NCI-H146 treated with DMSO at 0.1 percent for 48 hours (cell line): ENCODE measurements around the gene OGFOD3.
A peak's percentile ranks its signal among the peaks of the same experiment; 100 is the strongest.
"Not testable (repeated sequence)": the region's sequence is repeated elsewhere in the genome, so short reads cannot be mapped to it uniquely, and the experiment has no call there.

Source experiments
- DNase-seq: peaks from one replicate; lab custom pipeline; 2025; ENCODE audit not compliant: unreplicated experiment; lab: John Stamatoyannopoulos, UW

The OGFOD3 gene

DNA sequence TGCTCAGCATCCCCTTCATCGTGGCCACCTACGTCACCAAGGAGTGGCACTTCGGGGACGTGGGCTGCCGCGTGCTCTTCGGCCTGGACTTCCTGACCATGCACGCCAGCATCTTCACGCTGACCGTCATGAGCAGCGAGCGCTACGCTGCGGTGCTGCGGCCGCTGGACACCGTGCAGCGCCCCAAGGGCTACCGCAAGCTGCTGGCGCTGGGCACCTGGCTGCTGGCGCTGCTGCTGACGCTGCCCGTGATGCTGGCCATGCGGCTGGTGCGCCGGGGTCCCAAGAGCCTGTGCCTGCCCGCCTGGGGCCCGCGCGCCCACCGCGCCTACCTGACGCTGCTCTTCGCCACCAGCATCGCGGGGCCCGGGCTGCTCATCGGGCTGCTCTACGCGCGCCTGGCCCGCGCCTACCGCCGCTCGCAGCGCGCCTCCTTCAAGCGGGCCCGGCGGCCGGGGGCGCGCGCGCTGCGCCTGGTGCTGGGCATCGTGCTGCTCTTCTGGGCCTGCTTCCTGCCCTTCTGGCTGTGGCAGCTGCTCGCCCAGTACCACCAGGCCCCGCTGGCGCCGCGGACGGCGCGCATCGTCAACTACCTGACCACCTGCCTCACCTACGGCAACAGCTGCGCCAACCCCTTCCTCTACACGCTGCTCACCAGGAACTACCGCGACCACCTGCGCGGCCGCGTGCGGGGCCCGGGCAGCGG is 43.6 kb downstream of the OGFOD3 start:
- no peak for DNase-seq

DNA sequence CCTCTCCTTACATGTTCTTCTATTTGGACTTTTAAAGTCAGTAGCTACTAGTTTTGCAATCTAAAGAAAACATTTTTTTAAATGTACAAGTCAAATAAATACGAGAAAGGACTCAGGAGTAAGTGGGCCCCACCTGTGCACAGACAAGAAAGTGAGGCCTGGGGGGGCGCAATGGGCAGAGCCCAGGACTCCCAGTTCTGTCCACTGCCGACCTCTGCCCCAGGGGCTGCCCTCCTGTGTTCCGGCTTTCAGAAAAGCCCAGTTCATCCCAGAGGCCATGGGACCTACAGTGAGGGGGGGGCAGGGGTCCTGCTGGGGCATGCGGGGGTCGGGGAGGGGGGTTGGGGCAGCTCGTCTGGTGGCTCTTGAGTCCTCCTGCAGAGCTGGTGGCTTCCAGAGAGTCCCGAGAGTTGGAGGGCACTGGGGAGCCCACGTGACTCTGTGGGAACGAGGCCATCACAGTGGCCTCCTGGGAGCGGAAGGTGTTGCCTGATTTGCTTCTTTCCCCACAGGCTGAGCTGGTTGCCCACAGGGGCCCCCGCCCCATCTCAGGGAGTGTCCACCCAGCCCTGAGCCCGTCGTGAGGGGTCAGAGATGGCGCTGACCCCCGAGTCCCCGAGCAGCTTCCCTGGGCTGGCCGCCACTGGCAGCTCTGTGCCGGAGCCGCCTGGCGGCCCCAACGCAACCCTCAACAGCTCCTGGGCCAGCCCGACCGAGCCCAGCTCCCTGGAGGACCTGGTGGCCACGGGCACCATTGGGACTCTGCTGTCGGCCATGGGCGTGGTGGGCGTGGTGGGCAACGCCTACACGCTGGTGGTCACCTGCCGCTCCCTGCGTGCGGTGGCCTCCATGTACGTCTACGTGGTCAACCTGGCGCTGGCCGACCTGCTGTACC is 44.4 kb downstream of the OGFOD3 start:
- no peak for DNase-seq

DNA sequence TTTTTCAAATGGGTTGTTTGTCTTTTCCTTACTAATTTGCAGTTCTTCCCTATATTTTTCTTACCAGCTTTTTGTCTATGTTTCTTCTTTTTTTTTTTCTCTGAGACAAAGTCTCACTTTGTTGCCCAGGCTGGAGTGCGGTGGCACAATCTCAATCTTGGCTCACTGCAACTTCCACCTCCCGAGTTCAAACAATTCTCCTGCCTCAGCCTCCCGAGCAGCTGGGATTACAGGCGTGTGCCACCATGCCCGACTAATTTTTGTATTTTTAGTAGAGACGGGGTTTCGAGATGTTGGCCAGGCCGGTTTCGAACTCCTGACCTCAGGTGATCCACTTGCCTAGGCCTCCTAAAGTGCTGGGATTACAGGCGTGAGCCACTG is 45.3 kb downstream of the OGFOD3 start:
- not testable (repeated sequence) for DNase-seq

DNA sequence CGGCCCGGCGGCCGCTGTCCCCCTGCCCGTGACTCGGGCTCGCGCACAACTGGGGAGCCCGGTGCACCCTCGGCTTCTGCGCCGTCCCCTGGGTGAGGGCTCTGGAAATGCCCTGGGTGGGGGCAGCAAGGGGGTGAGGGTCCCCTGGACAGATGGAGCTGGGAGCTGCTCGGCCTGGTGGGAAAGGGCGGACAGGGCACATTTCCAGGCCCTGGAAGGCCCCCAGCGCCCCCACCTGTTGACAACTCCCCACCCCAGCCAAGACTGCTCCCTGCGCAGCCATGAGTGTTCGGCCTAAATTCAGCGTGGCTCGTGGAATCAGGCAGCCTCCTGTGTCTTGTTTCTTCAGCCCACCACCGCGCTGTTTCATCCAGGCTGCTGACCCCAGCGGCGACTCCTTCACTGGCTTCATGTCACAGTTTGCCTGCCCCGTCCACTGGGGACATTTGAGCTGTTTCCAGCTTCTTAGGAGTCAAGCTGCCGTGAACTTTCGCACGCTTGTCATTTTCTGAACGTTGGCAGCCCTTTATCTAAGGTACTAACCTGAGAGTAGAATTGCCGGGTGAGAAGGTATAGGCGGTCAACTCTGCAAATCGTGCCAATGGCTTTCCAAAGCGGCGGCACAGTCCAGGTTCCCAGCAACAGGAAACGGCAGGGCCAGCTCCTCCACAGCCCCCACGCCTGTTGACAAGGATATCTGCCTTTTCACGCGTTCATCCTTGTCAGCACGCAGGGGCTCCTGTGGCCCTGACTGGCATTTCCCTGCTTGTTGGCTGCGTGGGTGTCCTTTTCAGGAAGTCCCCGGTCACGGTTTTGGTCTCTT is 45.9 kb downstream of the OGFOD3 start:
- no peak for DNase-seq

DNA sequence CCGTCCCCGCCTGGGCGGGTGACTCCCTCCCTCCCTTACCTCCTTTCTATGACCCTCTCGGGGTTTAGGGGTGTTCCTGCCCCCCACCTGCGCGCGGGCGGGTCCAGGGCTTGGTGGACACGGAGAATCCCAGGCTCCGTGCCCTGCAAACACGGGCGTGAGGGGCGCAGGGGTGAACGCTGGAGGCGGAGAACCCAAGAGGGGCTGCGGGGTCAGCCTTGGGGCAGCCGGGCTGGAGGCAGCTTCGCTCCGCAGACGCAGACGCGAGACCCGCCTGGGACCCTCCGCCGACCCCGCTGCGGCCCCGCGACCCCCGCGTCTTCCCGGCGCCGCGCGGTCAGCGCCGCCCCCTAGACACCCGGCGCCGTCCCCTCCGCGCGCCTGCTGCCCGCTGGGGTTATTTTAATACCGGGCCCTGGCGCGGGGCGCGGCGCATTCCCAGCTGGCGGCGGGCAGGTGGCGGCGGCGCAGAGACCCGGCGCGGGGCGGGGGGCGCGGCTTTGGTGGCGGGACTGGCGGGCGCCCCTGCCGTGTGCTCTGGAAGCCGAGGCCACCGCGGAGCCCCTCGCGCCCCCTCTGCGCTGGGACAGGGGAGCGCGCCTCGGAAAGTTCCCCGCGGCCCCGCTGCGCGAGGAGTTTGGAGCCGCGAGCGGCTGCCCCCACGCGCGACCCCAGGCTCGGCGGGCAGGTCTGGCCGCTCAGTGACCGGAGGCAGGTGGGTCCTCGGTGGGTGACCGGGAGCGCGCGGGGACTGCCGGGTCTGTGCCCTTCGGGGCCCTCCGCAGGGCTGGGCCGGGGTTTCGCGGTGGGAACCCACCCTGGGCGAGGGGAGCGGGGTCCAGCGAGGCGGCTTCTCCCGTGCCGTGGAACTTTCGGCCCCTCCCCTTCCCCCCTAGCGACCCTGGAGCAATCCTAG is 46.8 kb downstream of the OGFOD3 start, which contains the start of gene UTS2R:
Gene UTS2R (plus strand): TSS at position 433 of the 916 bp plus-strand sequence. CDS start 2,560 bp downstream, outside the sequence.
- no peak for DNase-seq

DNA sequence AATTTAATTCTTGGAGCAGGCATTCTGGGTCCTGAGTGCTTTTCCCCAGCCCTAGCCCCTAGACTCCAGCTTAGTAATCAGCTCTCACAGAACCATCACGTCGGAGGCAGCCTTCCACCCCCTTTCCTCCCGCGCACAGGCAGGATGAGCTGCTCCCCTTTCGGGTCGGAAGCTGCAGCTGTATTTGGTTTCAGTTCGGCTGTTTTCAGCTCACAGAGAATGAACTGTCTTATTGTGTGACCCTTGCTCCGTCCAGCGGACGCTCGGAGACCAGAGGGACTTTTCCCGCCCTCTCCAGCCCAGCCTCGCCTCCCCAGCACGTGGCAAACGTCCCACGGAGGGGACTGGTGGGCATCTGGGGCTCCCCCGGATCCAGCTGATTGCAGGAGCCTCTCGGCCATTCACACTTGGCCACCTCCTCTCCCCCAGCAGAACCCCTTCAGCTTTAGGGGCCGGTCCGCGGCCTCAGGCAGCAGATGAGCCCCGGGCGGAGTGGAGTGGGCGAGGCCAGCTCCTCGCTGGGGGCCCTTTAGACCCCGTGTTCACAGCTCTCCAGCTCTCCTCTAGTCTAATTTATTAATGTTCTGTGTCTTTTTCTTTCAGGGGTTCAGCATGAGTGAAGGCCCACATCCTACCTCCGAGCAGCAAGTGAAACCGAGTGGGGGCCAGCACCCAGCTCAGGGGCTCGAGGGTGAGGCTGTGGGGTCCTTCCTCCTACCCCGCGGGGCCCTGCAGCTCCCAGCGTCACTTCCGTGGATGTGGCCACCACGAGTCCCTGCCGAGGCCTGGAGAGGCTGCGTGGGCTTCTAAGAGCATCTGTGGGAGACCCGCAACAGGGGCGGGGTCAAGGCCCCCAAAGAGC is 47.7 kb downstream of the OGFOD3 start:
- no peak for DNase-seq

DNA sequence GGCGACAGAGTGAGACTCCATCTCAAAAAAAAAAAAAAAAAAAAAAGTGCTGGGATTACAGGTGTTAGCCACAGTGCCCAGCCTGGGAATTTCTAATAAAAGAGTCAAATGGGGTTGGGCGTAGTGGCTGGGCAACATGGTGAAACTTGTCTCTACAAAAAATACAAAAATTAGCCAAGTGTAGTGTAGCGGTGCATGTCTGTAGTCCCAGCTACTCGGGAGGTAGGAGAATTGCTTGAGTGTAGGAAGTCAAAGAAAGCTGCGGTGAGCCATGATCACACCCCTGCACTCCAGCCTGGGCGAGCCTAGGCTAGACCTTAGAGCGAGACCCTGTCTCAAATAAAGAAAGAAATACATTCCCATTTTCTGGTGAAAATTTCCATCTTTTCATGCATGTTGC is 49.2 kb downstream of the OGFOD3 start:
- no peak for DNase-seq

DNA sequence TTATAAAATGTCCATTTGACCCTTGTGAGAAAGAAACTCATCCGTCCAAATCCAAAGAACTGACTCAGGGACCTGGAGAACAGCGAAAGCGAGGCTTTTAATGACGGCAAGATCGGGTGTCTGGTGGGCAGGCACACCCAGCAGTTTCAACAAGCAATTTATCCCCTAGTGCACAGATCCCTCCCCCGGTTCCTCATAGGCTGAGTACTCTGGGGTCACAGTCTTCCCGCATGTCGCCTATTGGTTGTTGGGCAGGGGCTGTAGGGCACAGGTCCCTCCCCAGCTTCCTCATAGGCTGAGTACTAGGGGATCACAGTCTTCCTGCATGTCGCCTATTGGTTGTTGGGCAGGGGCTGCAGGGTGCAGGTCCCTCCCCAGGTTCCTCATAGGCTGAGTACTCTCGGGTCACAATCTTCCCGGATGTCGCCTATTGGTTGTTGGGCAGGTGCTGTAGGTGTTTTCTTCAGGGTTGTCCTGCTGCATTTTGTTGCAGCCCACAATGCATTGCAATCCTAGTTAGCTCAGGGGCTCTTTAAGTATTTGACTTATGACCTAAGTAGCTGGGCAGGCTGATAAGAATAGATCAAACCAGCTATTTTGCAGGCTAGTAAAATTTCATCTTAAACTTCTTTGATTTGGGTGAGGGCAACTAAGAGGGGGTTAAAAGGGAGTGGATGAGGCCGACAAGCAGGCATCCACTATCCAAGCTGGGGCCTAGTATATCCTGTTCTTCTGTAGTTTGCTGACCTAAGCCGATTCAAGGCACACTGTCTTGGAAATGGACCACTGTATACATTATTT is 50.5 kb downstream of the OGFOD3 start:
- DNase-seq: no peak

DNA sequence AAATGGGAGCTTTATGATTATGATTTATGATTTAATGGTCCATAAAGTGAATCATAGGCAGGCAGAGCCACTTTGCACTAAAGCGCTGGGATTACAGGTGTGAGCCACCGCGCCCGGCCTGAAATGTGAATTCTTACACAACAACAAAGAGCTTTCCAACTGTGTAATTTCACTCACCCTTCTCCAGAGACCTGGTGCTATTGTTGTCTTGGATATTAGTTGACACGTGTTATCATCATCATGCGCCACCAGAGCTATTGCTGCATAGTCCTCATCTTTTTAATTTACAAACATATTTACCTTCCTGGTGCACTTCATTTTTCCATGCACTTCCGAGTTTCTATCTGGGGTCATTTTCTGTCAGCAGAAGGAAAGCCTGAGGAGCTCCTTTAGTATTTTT is 51.6 kb downstream of the OGFOD3 start:
- peak; percentile 40 for DNase-seq

DNA sequence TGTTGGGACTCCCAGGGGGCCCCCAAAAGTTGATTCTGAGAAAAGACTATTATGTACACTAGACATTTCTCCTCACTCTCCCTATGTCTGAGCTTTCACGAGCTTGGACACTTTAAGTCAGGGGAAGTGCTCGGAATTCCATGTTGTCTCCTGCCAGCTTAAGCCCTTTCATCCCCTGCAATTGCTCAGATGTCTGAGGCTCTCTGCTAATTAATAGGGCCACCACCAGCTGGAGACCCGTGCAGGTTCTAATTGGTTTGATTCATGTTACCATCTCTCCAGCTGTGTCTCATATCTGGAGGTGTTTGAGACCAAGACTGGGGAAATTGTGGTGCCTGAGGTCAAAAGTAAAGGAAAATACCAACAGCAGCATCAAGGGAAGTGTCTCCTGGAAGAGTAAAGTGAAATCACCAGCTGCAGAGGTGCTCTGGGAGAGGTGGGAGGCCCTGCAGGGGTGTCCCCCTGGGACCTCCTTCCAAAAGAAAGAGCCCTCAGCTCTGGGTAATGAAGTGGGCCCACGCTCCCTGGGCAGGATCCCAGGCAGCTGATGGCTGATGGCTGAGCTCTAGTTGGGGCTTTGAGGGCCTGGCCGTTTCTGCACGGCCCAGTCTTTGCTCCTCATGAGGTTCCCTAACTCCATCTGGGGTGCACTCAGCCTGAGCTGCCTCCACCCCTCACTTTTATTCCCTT is 52.6 kb downstream of the OGFOD3 start:
- peak; percentile 32 for DNase-seq

DNA sequence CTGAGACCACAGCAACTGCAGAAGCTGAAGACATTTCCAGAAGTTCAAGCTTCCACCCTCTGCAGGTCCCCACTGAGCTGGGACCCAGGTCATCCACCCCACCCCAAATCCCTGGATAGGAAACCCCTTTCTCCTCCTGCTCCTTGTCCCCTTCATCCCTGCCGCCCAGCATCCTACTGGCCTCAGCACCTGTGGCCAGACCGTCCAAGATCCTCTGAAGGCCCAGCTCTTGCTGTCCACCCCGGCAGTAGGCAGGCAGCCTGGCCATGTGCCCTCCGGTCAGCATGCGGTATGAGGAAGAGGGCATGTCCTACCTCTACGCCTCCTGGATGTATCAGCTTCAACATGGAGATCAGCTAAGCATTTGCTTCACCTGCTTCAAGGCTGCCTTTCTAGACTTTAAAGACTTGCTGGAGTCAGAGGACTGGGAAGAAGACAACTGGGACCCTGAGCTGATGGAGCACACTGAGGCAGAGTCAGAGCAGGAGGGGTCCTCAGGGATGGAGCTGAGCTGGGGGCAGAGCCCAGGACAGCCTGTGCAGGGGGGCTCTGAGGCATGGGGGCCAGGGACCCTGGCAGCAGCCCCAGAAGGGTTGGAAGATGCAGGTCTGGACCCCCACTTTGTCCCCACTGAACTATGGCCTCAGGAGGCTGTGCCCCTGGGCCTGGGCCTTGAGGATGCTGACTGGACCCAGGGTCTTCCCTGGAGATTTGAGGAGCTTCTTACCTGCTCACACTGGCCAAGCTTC is 56.3 kb downstream of the OGFOD3 start:
- no peak for DNase-seq

DNA sequence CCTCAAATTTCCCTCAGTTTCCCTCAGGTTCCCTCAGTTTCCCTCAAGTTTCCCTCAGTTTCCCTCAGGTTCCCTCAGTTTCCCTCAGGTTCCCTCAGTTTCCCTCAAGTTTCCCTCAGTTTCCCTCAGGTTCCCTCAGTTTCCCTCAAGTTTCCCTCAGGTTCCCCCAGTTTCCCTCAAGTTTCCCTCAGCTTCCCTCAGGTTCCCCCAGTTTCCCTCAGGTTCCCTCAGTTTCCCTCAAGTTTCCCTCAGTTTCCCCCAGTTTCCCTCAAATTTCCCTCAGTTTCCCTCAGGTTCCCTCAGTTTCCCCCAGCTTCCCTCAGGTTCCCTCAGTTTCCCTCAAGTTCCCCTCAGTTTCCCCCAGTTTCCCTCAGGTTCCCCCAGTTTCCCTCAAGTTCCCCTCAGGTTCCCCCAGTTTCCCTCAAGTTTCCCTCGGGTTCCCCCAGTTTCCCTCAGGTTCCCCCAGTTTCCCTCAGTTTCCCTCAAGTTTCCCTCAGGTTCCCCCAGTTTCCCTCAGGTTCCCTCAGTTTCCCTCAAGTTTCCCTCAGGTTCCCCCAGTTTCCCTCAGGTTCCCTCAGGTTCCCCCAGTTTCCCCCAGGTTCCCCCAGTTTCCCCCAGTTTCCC is 58.8 kb downstream of the OGFOD3 start:
- DNase-seq: not testable (repeated sequence)

DNA sequence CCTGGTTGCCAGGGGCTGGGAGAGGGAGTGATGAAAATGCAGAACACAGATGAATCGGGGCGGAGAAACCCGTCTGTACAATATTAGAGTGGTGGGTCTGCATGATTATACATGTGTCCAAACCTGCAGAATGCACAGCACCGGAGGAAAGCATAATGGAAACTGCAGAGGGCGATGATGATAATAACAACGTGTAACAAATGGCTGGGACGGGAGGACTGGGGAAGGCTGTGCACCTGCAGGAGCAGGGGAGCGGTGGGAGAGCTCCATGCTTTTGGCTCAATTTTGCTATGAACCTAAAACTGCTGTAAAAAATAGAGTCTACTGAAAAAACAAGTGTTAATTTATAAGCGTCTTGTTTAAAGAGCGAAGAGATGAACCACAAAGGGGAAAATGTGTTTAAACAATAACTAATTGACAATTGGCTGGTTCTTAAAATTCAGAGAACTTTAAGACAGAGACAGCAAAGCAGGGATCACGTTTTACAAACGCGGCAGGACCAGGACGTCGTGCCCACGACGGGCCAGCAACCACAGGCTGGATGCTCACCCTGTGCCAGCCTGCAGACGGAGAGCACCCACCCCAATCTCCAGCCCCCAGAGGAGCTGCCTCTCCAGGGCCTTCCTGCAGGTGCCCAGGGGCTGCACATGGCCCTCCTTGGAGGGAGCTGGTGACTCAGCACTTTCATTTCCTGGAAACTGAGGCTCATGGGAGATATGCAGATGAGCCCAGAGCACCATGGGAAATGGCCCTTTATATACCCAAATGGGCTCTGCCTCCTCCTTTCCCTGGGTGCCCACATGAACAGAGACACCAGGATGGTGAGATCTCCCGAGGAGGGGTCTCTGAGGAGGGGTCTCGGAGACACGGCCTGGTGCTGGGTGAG is 59.7 kb downstream of the OGFOD3 start, which contains the start of gene TEX19:
Gene TEX19 (plus strand): TSS at position 783 of the 886 bp plus-strand sequence. CDS start 2,904 bp downstream, outside the sequence.
- peak; percentile 14 for DNase-seq

DNA sequence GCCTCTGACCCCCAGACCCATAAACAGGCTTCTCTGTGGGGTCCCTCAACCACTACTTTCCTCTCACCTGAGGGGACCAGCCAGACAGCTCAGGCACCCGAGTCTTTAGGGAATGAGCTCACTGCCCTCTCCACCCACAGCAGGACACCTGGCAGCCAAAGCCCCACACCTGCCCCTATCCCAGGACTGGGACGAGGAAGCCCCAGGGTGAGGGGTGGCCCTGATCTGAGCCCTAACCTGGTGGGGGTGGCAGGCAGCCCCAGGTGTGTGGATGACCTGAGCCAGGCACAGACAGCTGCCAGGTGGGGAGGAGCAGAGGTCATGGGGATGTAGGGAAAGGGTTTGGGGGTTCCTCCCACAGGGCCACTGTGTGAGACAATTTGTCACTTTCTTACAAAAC is 61.0 kb downstream of the OGFOD3 start:
- no peak for DNase-seq

DNA sequence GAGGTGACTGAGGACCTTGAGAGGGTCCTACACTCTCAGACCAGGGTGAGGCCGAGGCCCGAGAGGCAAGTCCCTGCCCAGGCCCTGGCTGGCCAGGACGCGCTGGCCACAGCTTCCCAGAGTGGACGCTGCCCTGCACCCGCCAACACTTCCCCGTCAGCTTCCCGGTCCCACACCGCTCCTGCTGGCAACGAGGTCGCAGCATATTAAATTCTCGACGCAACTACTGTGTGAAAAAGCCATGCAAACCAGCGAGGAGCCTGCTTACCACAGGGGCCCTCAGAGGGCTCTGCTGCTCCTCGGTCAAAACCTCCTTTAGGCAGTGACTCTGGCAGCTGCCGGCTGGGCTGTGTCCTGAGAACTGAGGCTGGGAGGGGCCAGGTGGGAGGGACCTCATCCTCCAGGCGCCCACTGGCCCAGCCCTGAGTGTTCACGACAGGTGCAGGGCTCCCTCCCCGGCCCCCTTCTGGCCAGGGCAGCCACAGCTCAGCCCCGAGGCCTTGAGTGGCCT is 61.5 kb downstream of the OGFOD3 start:
- peak; percentile 46 for DNase-seq
